ENCODE data around the gene TCOF1.

The TCOF1 gene

GRCh38 chr5:150395688-150395975, 38.1 kb downstream of the TCOF1 start:
- TF ChIP-seq, protein P1, sequence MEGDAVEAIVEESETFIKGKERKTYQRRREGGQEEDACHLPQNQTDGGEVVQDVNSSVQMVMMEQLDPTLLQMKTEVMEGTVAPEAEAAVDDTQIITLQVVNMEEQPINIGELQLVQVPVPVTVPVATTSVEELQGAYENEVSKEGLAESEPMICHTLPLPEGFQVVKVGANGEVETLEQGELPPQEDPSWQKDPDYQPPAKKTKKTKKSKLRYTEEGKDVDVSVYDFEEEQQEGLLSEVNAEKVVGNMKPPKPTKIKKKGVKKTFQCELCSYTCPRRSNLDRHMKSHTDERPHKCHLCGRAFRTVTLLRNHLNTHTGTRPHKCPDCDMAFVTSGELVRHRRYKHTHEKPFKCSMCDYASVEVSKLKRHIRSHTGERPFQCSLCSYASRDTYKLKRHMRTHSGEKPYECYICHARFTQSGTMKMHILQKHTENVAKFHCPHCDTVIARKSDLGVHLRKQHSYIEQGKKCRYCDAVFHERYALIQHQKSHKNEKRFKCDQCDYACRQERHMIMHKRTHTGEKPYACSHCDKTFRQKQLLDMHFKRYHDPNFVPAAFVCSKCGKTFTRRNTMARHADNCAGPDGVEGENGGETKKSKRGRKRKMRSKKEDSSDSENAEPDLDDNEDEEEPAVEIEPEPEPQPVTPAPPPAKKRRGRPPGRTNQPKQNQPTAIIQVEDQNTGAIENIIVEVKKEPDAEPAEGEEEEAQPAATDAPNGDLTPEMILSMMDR (IDR thresholded peaks at IDR 0.05) = no peak

DNA sequence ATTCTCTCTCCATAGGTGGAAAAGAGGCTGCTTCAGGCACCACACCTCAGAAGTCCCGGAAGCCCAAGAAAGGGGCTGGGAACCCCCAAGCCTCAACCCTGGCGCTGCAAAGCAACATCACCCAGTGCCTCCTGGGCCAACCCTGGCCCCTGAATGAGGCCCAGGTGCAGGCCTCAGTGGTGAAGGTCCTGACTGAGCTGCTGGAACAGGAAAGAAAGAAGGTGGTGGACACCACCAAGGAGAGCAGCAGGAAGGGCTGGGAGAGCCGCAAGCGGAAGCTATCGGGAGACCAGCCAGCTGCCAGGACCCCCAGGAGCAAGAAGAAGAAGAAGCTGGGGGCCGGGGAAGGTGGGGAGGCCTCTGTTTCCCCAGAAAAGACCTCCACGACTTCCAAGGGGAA, 38.8 kb downstream of the TCOF1 start:
- TF ChIP-seq, protein P1 (IDR thresholded peaks at IDR 0.05) = no peak

- TF ChIP-seq, protein P1 (IDR thresholded peaks at IDR 0.05) = no peak
These were observed 39.8 kb downstream of the TCOF1 start for GRCh38 chr5:150397146-150397781.

GRCh38 chr5:150397782-150398721, 40.6 kb downstream of the TCOF1 start:
- TF ChIP-seq, protein P1 (IDR thresholded peaks at IDR 0.05) = no peak

- TF ChIP-seq, protein P1 (IDR thresholded peaks at IDR 0.05) = no peak
These were observed 41.4 kb downstream of the TCOF1 start for GRCh38 chr5:150398722-150399523.

DNA sequence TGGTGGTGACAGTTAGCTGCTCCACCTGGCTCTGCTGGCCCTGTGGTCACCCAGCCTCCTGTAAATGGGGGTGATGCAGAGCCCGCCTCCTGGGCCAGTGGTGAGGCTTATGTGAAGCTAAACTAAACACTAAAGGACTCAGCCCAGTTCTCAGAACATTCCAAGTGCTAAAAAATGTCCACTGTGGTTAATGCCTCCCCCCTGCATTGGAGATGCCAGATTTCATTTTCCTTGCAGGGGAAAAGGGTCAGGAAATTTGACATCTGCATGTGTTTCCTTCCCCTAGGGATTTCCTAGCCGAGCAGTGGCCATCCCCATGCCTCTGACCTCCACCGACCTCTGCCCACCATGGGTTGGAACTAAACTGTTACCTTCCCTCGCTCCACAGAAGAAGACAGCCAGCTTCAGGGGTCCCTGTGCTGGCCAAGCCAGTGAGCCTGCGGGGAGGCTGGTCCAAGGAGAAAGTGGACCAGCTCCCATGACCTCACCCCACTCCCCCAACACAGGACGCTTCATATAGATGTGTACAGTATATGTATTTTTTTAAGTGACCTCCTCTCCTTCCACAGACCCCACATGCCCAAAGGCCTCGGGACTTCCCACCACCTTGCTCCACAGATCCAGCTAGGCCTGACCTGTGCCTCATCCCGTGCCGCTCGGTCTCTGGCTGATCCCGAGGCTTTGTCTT, 42.2 kb downstream of the TCOF1 start:
- TF ChIP-seq, protein P1 (IDR thresholded peaks at IDR 0.05) = no peak
